Stimulated activated naive CD8-positive, alpha-beta T cell treated with anti-CD3 and anti-CD28 coated beads, Interleukin-15, Interleukin-2, amounts not matched to agents 100 U/mL and 50 U/mL, for 24 hours (primary cell): ENCODE results near the gene MSRB1.
A peak's percentile ranks its signal among the peaks of the same experiment; 100 is the strongest.
"Not testable (repeated sequence)": the region's sequence is repeated elsewhere in the genome, so short reads cannot be mapped to it uniquely, and the experiment has no call there.

Experiments used
- ATAC-seq: fragments of 150-1000 bp; cut with Tn5 transposase; one replicate; pipeline ENCODE4 v1.10.0; 2021
- DNase-seq: peaks from one replicate; pipeline ENCODE4 v3.0.0; 2021

Gene MSRB1

GRCh38 chr16:1978476-1979120 is 35.6 kb upstream of the MSRB1 start:
- DNase-seq: no peak
- no peak for ATAC-seq

- ATAC-seq: no peak
- DNase-seq: no peak
Measured at GRCh38 chr16:1977875-1978268, 34.9 kb upstream of the MSRB1 start.

GRCh38 chr16:1976951-1977874 is 34.2 kb upstream of the MSRB1 start:
- ATAC-seq: no peak
- no peak for DNase-seq

GRCh38 chr16:1976216-1976520 is 33.2 kb upstream of the MSRB1 start:
- ATAC-seq: no peak
- no peak for DNase-seq

- no peak for DNase-seq
- no peak for ATAC-seq
Measured at GRCh38 chr16:1975432-1976215, 32.6 kb upstream of the MSRB1 start.

- ATAC-seq (no peak), DNase-seq (no peak)
Measured at GRCh38 chr16:1974157-1975070, 31.4 kb upstream of the MSRB1 start.

- ATAC-seq (no peak), DNase-seq (no peak)
Measured at GRCh38 chr16:1973461-1974156, 30.6 kb upstream of the MSRB1 start.

GRCh38 chr16:1972490-1972877 is 29.5 kb upstream of the MSRB1 start:
- DNase-seq (peak; percentile 30), ATAC-seq (no peak)

GRCh38 chr16:1971796-1972489 is 28.9 kb upstream of the MSRB1 start, which contains the start of gene TBL3:
Gene TBL3 (plus strand): TSS chr16:1972053. CDS start chr16:1972165, 112 bp downstream.
- DNase-seq (peak; percentile 98), ATAC-seq (peak; percentile 94)

- ATAC-seq: no peak
- no peak for DNase-seq
Measured at GRCh38 chr16:1968146-1968953, 25.4 kb upstream of the MSRB1 start.

GRCh38 chr16:1966460-1966859 is 23.5 kb upstream of the MSRB1 start, which contains the start of gene RNF151:
Gene RNF151 (plus strand): TSS chr16:1966856. CDS start chr16:1966882, 26 bp downstream.
- DNase-seq (no peak), ATAC-seq (no peak)

- no peak for ATAC-seq
- DNase-seq: peak; percentile 23
Measured at GRCh38 chr16:1965396-1966001, 22.5 kb upstream of the MSRB1 start.

- peak; percentile 85 for ATAC-seq
- peak; percentile 99 for DNase-seq
Measured at GRCh38 chr16:1964506-1965395, 21.8 kb upstream of the MSRB1 start, which contains the start of gene RPS2. Gene RPS2 (minus strand): TSS chr16:1964826. CDS start chr16:1964625, 201 bp downstream.

GRCh38 chr16:1963806-1964505 is 21.0 kb upstream of the MSRB1 start:
- peak; percentile 43 for DNase-seq
- ATAC-seq: peak; percentile 0

GRCh38 chr16:1962161-1963153 is 19.5 kb upstream of the MSRB1 start:
- ATAC-seq, DNase-seq: not testable (repeated sequence)

- DNase-seq: peak; percentile 49
- ATAC-seq: no peak
Measured at GRCh38 chr16:1961651-1962067, 18.7 kb upstream of the MSRB1 start.
